NCI-H748 treated with DMSO at 0.1 percent for 48 hours (cell line): ENCODE results near the gene RGS1.

Experiments
- DNase-seq: peaks from one replicate; lab custom pipeline; 2025; lab: John Stamatoyannopoulos, UW

The RGS1 gene

GRCh38 chr1:192553741-192554140 is 21.8 kb upstream of the RGS1 start:
- DNase-seq: no peak

- no peak for DNase-seq
These were observed 20.7 kb upstream of the RGS1 start for GRCh38 chr1:192554904-192555303.

GRCh38 chr1:192555399-192555798 is 20.2 kb upstream of the RGS1 start:
- no peak for DNase-seq

- DNase-seq: no peak
These were observed 17.6 kb upstream of the RGS1 start for GRCh38 chr1:192557841-192558595.

GRCh38 chr1:192559115-192560006 is 16.2 kb upstream of the RGS1 start:
- no peak for DNase-seq

GRCh38 chr1:192561301-192561700 is 14.3 kb upstream of the RGS1 start:
- DNase-seq: no peak

- DNase-seq: no peak
These were observed 12.4 kb upstream of the RGS1 start for GRCh38 chr1:192563129-192563528.

GRCh38 chr1:192564099-192564498 is 11.5 kb upstream of the RGS1 start:
- DNase-seq: peak; percentile 17

GRCh38 chr1:192565946-192566345 is 9.6 kb upstream of the RGS1 start:
- DNase-seq: no peak

- DNase-seq: no peak
These were observed 8.9 kb upstream of the RGS1 start for GRCh38 chr1:192566657-192567056.

- DNase-seq: no peak
These were observed 7.5 kb upstream of the RGS1 start for GRCh38 chr1:192568063-192568462.

GRCh38 chr1:192571668-192572067 is 3.9 kb upstream of the RGS1 start:
- DNase-seq: no peak

- no peak for DNase-seq
These were observed 2.1 kb upstream of the RGS1 start for GRCh38 chr1:192573499-192573898.

GRCh38 chr1:192574073-192574472 is 1.5 kb upstream of the RGS1 start:
- DNase-seq: no peak

- DNase-seq: no peak
These were observed 894 bp downstream of the RGS1 start for GRCh38 chr1:192576190-192577144.

- DNase-seq: no peak
These were observed 1.9 kb downstream of the RGS1 start for GRCh38 chr1:192577145-192578140.

- no peak for DNase-seq
These were observed 2.8 kb downstream of the RGS1 start for GRCh38 chr1:192578144-192578909.

GRCh38 chr1:192579010-192579738 is 3.6 kb downstream of the RGS1 start:
- DNase-seq: no peak

GRCh38 chr1:192580351-192580962 is 4.9 kb downstream of the RGS1 start:
- DNase-seq: no peak
